ENCODE results near the gene PPP2R2D. TPM values are rescaled to one million over a fixed set of nuclear protein-coding genes. Genes with fewer than 3 reads are reported as not detected.
"Not testable (repeated sequence)": the region's sequence is repeated elsewhere in the genome, so short reads cannot be mapped to it uniquely, and the experiment has no call there.

Gene PPP2R2D
- total RNA-seq, 1 donor from 2014 or later = 37.2 TPM

- DNase-seq (ENCODE audit: low read depth, low spot score) = no peak
These were observed 4.9 kb downstream of the PPP2R2D start for GRCh38 chr10:131905603-131906268.

GRCh38 chr10:131906269-131906639 is 5.4 kb downstream of the PPP2R2D start:
- no peak for DNase-seq (ENCODE audit: low read depth, low spot score)

GRCh38 chr10:131907679-131908078 is 6.9 kb downstream of the PPP2R2D start:
- no peak for DNase-seq (ENCODE audit: low read depth, low spot score)

- DNase-seq (ENCODE audit: low read depth, low spot score) = no peak
These were observed 7.3 kb downstream of the PPP2R2D start for GRCh38 chr10:131908151-131908550.

- DNase-seq (ENCODE audit: low read depth, low spot score) = no peak
These were observed 8.4 kb downstream of the PPP2R2D start for GRCh38 chr10:131909014-131909808.

- no peak for DNase-seq (ENCODE audit: low read depth, low spot score)
These were observed 9.1 kb downstream of the PPP2R2D start for GRCh38 chr10:131909929-131910328.

GRCh38 chr10:131910663-131911314 is 10.0 kb downstream of the PPP2R2D start:
- no peak for DNase-seq (ENCODE audit: low read depth, low spot score)

- DNase-seq (ENCODE audit: low read depth, low spot score) = no peak
These were observed 10.6 kb downstream of the PPP2R2D start for GRCh38 chr10:131911451-131911850.

GRCh38 chr10:131912620-131913019 is 11.8 kb downstream of the PPP2R2D start:
- no peak for DNase-seq (ENCODE audit: low read depth, low spot score)

GRCh38 chr10:131915484-131915883 is 14.7 kb downstream of the PPP2R2D start:
- no peak for DNase-seq (ENCODE audit: low read depth, low spot score)

GRCh38 chr10:131915990-131916766 is 15.4 kb downstream of the PPP2R2D start:
- no peak for DNase-seq (ENCODE audit: low read depth, low spot score)

GRCh38 chr10:131916767-131917160 is 16.0 kb downstream of the PPP2R2D start:
- not testable (repeated sequence) for DNase-seq (ENCODE audit: low read depth, low spot score)

- DNase-seq (ENCODE audit: low read depth, low spot score) = not testable (repeated sequence)
These were observed 16.7 kb downstream of the PPP2R2D start for GRCh38 chr10:131917496-131917895.

GRCh38 chr10:131919461-131919860 is 18.7 kb downstream of the PPP2R2D start:
- not testable (repeated sequence) for DNase-seq (ENCODE audit: low read depth, low spot score)

- no peak for DNase-seq (ENCODE audit: low read depth, low spot score)
These were observed 19.3 kb downstream of the PPP2R2D start for GRCh38 chr10:131920151-131920550.

GRCh38 chr10:131920693-131921092 is 19.9 kb downstream of the PPP2R2D start:
- no peak for DNase-seq (ENCODE audit: low read depth, low spot score)

GRCh38 chr10:131921184-131921583 is 20.4 kb downstream of the PPP2R2D start:
- no peak for DNase-seq (ENCODE audit: low read depth, low spot score)

GRCh38 chr10:131923038-131923756 is 22.4 kb downstream of the PPP2R2D start:
- no peak for DNase-seq (ENCODE audit: low read depth, low spot score)

- no peak for DNase-seq (ENCODE audit: low read depth, low spot score)
These were observed 24.3 kb downstream of the PPP2R2D start for GRCh38 chr10:131925011-131925649.

- no peak for DNase-seq (ENCODE audit: low read depth, low spot score)
These were observed 24.9 kb downstream of the PPP2R2D start for GRCh38 chr10:131925716-131926115.
